GM19455 (cell line): ENCODE measurements around the gene LRP2.
"Not testable (repeated sequence)": the region's sequence is repeated elsewhere in the genome, so short reads cannot be mapped to it uniquely, and the experiment has no call there.

Source experiments
- ATAC-seq: cut with Tn5 transposase; IDR thresholded peaks from one replicate; pipeline ENCODE4 v1.9.1; 2021; ENCODE audit not compliant: unreplicated experiment

LRP2 gene

DNA sequence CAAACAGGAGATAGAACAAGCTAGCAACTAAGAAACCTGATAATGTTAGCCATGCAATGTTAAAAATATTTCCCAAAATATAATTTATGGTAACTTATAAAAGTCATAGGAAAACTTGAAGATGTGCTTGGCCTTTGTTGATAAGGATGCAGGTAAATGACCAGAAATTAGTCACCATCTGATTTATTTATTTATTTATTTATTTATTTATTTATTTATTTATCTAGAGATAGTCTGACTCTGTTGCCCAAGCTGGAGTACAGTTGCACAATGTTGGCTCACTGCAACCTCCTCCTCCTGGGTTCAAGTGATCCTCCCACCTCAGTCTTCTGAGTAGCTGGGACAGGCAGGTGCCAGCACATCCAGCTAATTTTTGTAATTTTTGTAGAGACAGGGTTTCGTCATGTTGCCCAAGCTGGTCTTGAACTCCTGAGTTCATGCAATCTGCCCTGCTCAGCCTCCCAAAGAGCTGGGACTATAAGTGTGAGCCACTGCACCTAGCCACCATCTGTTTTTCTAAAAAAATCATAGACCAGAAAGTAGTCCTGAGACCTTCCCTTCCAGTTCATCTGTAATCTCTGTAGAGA is 183.4 kb downstream of the LRP2 start:
- no peak for ATAC-seq

DNA sequence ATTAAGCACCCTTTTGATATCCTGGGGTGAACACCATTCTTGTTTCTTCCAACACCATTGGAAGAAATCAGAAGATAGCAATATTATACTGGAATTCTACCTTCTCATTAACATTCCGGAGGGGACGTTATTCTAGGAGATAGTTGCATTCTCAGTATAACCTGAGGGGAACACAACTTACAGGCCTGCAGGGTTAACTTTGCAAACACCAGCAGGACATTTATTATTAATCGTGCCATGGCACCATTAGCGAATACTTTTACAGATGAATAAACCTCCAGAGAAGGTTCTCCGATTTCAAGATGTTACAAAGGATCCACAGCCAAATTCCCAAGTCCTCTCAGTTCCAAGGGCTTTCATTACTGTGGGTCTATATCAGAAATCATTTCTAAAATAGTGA is 184.0 kb downstream of the LRP2 start:
- no peak for ATAC-seq

DNA sequence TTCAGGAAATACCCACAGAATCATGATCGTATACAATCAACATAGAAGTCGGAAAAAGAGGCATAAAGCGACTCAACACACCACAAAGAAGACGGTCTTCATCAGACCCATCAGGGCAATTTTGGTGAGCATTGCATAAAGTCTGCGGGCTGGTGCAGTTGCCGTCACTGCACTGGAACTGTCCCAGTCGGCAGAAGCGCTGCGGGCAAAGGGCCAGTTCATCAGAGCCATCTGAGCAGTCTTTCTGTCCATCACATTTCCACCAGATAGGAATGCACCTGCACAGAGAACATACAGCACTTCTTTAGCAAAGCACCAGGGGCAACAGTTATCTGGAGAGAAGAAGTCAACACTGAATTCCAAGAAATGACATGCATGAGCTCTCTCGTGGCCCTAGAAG is 187.2 kb downstream of the LRP2 start:
- ATAC-seq: no peak

DNA sequence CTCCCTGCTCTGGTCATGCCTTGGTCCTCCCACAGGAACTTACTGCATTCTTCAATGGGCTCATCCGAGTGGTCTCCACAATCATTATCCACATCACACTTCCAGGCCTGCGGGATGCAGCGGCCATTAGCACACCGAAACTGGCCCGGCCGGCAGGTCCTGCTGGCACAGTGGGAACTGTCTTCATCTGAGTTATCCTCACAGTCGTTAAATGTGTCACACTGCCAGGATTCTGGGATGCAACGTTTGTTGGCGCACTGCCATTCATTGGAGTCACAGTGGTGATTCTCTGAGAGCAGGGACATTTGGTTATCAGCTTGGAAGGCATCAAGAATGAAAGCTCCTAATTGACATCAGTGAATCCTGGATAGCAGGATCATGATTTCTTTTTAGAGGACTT is 188.5 kb downstream of the LRP2 start:
- ATAC-seq: no peak

DNA sequence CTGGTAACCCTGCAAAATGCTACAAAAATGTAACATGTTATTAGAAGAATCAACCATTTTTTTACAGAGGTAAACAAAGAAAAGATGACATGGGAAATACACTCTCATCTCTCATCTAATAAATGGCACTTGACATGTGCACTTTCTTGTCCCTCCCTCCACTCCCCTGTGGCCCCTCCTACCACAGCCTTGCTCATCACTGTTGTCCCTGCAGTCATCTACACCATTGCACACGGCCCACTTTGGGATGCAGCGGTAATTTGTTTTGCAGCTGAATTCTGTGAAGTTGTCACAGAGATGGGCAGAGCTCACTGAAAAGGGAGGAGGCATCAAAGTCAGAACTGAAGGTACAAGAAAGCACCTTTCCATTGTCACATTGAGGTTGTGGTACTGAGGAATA is 189.4 kb downstream of the LRP2 start:
- no peak for ATAC-seq

DNA sequence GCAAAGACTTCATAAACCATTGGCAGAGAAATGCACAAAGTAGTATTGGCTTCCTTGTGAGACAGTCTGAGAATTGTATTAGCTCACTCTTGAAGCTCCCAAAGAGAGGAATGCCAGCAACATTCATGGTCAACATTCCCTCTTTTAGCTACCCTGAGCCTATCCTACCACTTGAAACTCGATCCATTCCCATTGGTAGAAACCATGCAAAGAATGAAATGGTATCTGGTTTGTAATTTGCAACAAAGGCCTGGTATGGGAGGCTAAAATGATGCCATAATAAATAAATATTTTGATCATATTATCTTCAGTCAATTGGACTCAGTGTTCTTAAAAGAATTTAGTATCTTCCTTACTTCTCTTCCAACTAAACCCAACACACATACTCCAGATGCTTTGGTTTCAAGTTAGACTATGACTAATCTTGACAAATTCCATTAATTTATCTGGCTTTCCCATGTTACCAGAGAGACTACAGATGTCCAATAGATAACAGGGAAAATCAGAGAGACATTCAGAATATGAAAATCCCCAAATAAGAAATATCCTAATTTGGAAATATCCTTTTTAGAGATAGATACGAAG is 190.1 kb downstream of the LRP2 start:
- no peak for ATAC-seq

DNA sequence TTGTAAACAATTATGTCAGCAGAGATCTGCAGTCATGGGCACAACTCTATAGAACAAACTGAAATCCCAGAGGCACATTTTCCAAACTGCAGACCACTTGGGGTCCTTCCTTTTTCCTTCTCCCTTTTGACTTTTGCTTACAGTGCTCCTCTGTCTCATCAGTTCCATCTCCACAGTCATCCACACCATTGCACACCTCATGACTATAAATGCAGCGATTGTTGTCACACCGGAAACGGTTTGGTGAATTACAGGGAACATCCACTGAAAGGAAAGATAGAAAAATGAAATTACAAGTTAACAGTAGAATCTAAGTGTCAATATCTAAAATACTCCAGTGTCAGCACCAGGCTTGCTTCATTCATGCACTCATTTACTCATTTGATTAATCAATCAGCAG is 196.5 kb downstream of the LRP2 start:
- no peak for ATAC-seq

DNA sequence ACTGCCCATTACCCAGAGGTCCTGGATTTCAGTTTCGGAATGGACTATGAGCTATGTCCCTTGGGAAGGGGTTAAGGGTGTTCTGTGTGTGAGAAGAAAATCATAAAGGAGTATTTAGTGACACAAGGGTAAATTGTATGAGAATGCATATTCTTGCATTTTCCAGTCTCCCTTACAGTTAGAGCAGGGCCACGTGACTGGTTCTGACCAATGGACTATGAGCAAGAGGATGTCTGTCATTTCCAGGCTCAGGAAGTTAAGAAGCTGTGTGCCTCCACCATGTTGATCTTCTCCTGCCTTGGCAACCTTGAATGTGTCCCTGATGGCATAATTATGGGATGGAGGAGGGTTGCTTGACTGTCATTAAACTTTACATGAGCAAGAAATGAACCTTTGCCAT is 198.0 kb downstream of the LRP2 start:
- ATAC-seq: no peak

DNA sequence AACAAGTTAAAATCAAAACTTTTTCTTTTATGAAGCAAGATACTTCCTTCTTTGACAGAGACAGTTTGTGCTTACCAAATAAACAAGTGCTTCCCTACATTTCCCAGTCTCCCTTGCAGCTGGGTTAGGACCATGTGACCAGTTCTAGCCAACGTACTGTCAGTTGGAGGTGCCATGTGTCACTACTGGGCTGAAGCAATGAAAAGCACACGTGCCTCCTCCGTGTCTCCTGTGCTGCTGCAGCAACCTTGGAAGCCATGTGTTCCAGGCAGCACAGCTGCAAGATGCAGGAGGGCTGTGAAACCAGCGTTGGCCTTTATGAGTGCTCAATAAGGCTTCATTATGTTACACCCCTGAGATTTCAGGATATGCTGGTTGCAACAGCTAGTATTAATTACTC is 199.7 kb downstream of the LRP2 start:
- no peak for ATAC-seq

DNA sequence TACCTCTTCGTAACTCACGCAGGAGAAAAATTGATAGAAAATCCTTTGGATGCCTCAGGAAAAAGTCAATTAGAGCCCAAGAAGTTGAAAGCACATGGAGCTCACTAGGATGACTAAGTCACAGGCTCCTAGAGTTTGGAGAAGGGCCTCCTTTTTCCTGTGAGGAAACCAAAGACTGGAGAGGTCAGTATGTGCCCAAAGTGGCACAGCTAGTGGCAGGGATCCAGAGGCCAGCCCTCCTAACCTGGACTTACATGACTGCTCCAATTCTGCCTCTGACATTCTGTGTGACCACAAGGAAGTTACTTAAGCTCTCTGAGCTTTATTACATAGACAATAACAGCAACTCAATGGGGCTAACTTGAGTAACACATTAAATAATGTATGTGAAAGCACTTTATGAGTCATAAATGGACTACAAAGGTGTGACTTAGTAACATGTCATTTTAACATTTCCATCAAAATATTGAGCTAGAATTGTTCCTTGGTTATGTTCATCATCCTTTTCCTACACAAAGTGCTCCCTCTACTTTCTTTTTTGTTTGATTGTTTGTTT is 201.3 kb downstream of the LRP2 start:
- ATAC-seq: no peak

DNA sequence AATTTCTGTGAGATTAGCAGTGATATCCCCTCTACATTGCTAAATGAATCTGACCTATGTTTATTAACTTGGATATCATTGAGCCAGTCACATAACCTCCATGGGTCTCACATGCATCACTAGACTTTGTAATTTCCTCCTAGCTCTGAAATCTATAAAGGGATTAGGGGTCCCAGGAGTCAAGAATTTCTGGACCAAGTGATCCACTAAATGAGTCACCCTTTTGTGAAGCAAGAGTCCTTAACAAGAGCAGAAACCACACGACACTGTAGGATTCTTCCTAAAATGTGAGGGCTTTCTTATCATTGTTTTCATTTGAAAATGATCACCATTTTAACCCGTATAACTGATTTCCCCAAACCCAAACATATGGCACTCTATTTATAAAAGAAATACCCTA is 202.6 kb downstream of the LRP2 start:
- ATAC-seq: no peak

DNA sequence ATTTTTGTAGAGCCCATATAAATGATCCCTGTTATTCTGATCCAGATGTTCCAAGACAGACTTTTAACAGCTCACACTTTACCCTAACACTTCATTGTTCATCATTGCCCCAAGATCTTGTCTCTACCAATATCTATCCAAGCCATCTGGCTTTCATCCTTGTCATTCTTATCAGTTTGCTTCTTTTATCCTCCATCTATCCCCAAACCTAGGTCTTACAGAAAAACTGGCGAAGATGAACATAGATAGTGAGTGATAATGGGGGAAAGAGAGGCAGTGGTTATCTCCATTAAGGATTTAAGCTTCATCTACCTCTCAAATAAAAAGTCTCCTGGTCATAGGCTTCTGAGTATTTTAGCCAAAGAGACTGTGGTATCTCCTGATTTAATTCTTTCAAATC is 203.5 kb downstream of the LRP2 start:
- ATAC-seq: no peak

DNA sequence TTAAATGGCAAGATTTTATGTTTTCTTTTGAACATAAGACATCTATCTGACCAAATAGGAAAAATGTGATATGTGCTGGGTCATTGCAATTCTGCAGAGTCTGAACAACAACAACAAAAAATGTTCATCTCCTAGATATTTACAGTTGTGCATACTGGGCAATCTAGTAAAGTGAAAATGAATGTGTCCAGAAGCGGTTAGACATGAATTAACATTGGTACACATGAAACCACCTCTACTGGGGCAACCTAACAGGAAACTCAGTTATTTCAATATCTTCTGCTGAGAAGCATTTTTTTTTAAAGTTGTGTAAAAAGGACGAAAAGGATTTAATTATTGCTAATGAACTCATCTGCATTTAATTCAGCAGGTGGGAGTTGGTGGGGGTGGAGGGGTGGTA is 216.1 kb downstream of the LRP2 start:
- no peak for ATAC-seq

DNA sequence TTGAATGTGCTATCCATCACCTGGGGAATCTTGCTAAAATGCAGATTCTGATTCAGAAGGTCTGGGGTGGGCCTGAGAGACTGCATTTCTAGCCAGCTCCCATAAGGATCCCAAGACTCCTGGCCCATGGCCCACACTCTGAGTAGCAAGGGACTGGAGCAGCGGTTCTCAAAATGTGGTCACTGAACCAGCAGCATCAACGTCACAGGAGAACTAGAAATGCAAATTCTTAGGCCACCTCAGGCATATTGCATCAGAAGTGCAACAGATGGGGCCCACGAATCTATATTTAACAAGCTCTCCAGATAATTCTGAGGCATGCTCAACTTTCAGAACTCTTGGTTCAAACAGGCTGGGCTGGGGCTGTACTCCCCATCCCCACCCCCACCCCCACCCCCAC is 218.3 kb downstream of the LRP2 start:
- ATAC-seq: no peak

DNA sequence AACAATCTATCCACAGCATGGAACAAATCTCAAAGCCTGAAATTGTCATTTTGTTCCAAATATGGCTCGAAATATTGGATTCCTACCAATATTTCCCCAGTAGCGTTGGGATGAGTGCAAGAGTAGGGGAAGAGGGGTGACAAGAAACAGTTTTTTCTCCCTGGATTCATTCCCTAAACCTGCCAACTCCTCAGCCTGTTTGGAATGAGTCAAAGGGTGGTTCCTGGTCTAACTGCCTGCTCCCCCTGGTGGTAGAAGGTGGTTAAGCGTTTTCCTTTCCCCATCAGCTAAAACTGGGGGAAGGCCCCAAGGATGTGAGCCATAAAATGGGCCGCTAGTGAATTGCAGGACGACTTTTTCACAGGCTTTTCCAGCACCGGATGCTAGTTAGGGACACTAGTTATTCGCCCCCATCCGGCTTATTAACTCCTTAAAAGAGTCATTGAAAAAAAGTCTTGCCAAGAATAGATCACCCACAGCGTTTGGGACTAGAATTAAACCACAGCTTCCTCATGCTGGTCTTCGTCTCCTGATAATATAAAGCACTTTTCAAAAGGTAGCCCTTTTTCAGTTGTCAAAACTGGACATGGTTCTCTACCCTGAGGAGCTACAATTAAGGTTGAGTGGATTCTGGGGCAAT is 220.5 kb downstream of the LRP2 start:
- no peak for ATAC-seq

DNA sequence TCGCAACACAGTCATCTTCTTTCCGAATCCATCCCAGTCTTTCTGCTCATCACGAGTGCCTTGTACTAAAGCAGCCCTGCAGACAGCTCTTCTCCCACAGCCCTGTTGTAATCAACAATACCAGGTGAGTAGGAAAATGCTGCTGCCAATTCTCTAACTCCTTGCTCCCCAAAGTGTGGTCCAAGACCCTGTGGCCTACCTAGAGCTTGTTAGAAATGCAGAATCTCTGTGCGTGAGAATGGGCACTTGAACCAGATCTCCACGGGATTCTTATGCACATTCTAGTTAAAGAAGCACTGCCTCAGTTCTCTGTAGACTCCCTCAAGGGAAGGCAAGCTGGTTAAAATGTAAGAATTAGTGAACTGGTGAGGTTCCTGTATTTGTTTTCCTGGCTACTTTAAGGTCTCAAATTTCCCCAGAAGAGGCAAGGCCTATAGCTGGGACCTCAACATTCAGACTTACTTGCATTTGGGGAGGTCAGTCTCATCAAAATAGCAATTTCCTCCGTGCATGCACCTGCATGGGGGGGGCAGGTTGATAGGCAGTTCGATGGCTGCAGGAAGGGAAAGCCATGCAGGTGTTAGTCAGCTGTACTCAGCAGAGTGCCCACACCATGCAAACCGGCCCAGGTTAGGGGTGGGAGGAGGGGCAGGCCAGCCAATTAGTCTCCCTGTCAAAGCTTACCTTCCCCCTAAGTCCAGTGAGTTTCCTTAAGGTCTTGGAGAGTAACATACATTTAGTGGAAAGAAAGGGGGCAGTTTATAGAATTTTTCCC is 222.2 kb downstream of the LRP2 start:
- no peak for ATAC-seq

DNA sequence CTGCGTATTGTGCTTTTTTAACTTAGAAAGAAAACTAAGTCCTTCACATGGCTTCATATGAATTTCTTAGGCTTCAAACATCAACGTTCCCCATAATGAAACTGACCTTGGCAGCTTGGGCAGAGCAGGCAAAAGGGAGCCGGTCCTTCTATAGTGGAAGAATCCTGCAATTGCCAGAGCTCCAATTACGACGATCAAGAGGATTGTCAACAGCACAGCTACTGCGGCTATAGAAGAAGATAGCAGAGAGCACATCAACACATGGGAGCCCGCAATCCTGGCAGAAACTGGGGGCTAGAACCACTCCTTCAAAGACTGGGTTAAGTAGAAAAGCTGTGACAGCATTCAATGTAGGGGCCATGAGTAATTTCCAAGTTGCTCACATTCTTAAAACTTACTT is 223.2 kb downstream of the LRP2 start:
- ATAC-seq: no peak

DNA sequence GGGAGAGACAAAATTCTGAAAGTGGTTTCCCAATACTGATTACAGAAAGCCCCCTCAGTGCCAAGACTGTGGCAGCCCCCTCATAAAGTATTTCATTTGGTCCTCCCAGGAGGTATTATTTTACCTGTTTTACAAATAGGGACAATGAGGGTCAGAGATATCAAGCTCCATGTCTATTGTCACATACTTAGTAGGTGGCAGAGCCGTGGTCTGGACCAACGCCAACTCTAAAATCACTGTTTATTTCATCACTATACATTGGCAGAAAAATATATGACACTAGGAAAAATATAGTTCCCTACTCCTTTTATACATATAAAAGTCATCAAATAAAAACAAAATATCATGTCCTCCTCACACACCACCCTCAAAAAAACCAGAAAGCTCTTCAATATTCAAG is 224.4 kb downstream of the LRP2 start:
- ATAC-seq: no peak

DNA sequence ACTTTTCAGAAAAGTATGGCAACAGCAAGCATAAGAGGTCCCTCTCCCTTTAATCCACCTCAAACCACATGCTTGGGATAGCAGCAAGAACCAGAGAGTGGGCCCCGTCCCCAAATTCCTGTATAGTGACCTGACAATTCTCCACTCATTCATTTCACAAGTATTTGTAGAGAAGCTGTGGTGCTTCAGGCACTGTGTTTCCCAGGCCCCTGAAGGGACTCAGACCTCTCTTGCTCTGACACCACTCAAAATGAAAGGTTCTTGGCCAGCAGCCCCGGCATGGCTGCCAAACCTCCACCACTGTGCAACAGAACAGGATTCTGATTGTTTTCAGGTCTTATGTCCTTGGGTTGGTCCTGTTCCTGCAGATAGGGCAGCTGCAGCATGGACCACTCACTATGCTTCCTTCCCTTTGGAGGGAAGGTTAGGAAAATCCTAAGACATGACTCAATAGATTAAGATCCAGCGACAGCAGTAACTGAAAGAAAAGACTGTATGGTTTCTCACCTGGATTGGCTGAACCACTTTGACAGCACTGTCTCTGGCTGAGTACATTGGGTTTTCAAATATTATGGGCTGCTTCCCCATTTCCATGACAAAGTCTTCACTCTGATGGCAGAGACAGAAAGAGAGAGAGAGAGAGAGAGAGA is 225.3 kb downstream of the LRP2 start:
- ATAC-seq: no peak

DNA sequence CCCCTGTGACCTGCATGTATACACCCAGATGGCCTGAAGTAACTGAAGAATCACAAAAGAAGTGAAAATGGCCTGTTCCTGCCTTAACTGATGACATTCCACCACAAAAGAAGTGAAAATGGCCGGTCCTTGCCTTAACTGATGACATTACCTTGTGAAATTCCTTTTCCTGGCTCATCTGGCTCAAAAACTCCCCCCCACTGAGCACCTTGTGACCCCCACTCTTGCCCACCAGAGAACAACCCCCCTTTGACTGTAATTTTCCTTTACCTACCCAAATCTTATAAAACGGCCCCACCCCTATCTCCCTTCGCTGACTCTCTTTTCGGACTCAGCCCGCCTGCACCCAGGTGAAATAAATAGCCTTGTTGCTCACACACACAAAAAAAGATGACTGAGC is 225.9 kb downstream of the LRP2 start:
- not testable (repeated sequence) for ATAC-seq

DNA sequence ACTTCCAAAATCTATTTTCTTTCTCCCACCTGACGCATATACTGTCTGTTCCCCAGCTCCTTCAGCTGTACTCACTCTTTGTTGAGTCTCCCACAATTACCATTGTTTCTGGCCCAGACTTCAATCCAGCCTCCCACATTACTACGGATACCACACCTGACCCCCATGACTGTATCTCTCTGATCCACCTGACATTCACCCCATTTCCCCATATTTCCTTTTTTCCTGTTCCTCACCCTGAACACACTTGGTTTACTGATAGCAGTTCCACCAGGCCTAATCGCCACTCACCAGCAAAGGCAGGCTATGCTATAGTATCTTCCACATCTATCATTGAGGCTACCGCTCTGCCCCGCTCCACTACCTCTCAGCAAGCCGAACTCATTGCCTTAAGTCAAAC is 228.1 kb downstream of the LRP2 start:
- not testable (repeated sequence) for ATAC-seq
